GM10248 (cell line): ENCODE results near the gene ULK4.

Source experiments
- CTCF ChIA-PET: fragments of 300-600 bp; sonication (Branson Sonifier 250); formaldehyde crosslinking; extraction: SDS; loops from one replicate; lab custom pipeline; 2021; ENCODE audit warnings: antibody characterized with exemption; lab: Yijun Ruan, JAX
- POLR2A ChIA-PET: fragments of 350-650 bp; sonication (Branson Sonifier 250); formaldehyde crosslinking; extraction: SDS; loops from one replicate; lab custom pipeline; 2020; ENCODE audit warnings: antibody characterized with exemption; lab: Yijun Ruan, JAX
- DNase-seq: peaks from one replicate; pipeline ENCODE4 v3.0.0; 2012; ENCODE audit errors: extremely low spot score
- CTCF ChIP-seq: IDR thresholded peaks from 2 replicates; pipeline ENCODE4 v1.5.1; 2012; ENCODE audit warnings: mild to moderate bottlenecking, low read depth; ENCODE audit errors: extremely low read depth, missing control alignments, control extremely low read depth

Gene ULK4

GRCh38 chr3:41296556-41296955, 665.3 kb downstream of the ULK4 start:
- POLR2A ChIA-PET = no interaction called here
- DNase-seq = no peak
- CTCF ChIA-PET = interaction anchor here (1.7 kb wide), 1 partner anchor 15 kb away, joined by 4 read pairs; no protein-coding TSS in a partner anchor
- no peak for TF ChIP-seq CTCF

GRCh38 chr3:41295740-41296139, 666.2 kb downstream of the ULK4 start:
- POLR2A ChIA-PET = no interaction called here

GRCh38 chr3:41293169-41293681, 668.7 kb downstream of the ULK4 start:
- ChIA-PET POLR2A (no interaction called here), CTCF (no interaction called here)
- TF ChIP-seq CTCF = no peak

More at GRCh38 chr3:41295740-41296139, 666.2 kb downstream of the ULK4 start:
- no peak for DNase-seq
- CTCF ChIA-PET = no interaction called here
- no peak for TF ChIP-seq CTCF

GRCh38 chr3:41290736-41291135, 671.2 kb downstream of the ULK4 start:
- ChIA-PET CTCF (interaction anchor here (0.8 kb wide), 1 partner anchor 24 kb away, joined by 3 read pairs; no protein-coding TSS in a partner anchor), POLR2A (no interaction called here)
- DNase-seq = no peak
- no peak for TF ChIP-seq CTCF

More at GRCh38 chr3:41293169-41293681, 668.7 kb downstream of the ULK4 start:
- DNase-seq = no peak

- ChIA-PET POLR2A (no interaction called here), CTCF (interaction anchor here (0.8 kb wide), 1 partner anchor 24 kb away, joined by 3 read pairs; no protein-coding TSS in a partner anchor)
- no peak for DNase-seq
- TF ChIP-seq CTCF = no peak
Observed at GRCh38 chr3:41290306-41290705, 671.6 kb downstream of the ULK4 start.

GRCh38 chr3:41288785-41289184, 673.1 kb downstream of the ULK4 start:
- TF ChIP-seq CTCF = no peak
- CTCF ChIA-PET = no interaction called here
- POLR2A ChIA-PET = no interaction called here
- DNase-seq = no peak
